Peyer's patch (tissue), 4 donors: ENCODE results near the gene HSD17B8.

ENCODE experiments used
- CTCF ChIP-seq, 6 experiments: fragments of 450-650 bp in 4 of 6; fragments of 200-600 bp in 2 of 6; sonication (generic) in 1 of 6; IDR thresholded peaks; one replicate each; pipeline ENCODE4 v1.5.1; 2017 to 2019; ENCODE audit warnings: antibody characterized with exemption in 6 of 6, mild to moderate bottlenecking in 3 of 6, moderate library complexity in 1 of 6
- POLR2A ChIP-seq, 2 donors: fragments of 450-650 bp; IDR thresholded peaks; one replicate each; pipeline ENCODE4 v1.5.1; 2017; ENCODE audit warnings: antibody characterized with exemption in 2 of 2, mild to moderate bottlenecking in 2 of 2, moderate library complexity in 2 of 2

DNA sequence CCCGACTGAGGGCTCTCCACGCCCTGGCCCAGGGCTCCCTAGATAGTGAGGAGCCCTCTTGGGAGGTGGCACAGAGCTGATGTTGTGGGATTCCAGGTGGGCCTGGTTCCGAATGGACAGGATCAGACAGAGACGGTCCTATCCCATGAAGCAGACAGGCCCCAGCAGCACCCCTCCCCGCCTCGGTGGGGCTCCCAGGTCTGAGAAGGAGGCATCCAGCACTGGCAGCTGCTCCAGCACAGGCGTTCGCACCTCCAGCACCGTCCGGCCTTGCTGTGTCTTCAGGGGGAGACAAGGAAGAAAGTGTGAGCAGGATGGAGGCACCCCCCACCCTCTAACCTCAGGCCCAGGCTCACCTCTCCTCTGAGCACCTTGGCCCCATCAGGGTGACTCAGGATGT, 40.9 kb upstream of the HSD17B8 start:
- TF ChIP-seq POLR2A (IDR thresholded peaks at IDR 0.05) (no peak), CTCF (IDR thresholded peaks at IDR 0.05) (no peak)
